GM21528 (cell line): ENCODE results near the gene ADAP2.
"Not testable (repeated sequence)": the region's sequence is repeated elsewhere in the genome, so short reads cannot be mapped to it uniquely, and the experiment has no call there.

Experiments used
- ATAC-seq: cut with Tn5 transposase; IDR thresholded peaks from one replicate; pipeline ENCODE4 v1.9.1; 2021; ENCODE audit warnings: mild to moderate bottlenecking, moderate library complexity; ENCODE audit not compliant: unreplicated experiment, low FRiP score

ADAP2 gene

GRCh38 chr17:30929081-30929633 lies 7.4 kb downstream of the ADAP2 start:
- no peak for ATAC-seq

- ATAC-seq, result not testable (repeated sequence)
Measured at GRCh38 chr17:30929861-30930260, 8.1 kb downstream of the ADAP2 start.

GRCh38 chr17:30930495-30930894 lies 8.8 kb downstream of the ADAP2 start:
- ATAC-seq, result no peak

- not testable (repeated sequence) for ATAC-seq
Measured at GRCh38 chr17:30931582-30931981, 9.8 kb downstream of the ADAP2 start.

- no peak for ATAC-seq
Measured at GRCh38 chr17:30933966-30934365, 12.2 kb downstream of the ADAP2 start.

GRCh38 chr17:30939051-30939689 lies 17.4 kb downstream of the ADAP2 start:
- no peak for ATAC-seq

GRCh38 chr17:30942308-30943079 lies 20.7 kb downstream of the ADAP2 start:
- no peak for ATAC-seq

- ATAC-seq, result no peak
Measured at GRCh38 chr17:30947796-30948195, 26.1 kb downstream of the ADAP2 start.

- ATAC-seq, result no peak
Measured at GRCh38 chr17:30950189-30950588, 28.4 kb downstream of the ADAP2 start.

- no peak for ATAC-seq
Measured at GRCh38 chr17:30950669-30951399, 29.1 kb downstream of the ADAP2 start.

- no peak for ATAC-seq
Measured at GRCh38 chr17:30952638-30953393, 31.1 kb downstream of the ADAP2 start.

GRCh38 chr17:30954046-30954830 lies 32.5 kb downstream of the ADAP2 start:
- ATAC-seq, result no peak

GRCh38 chr17:30956764-30957374 lies 35.1 kb downstream of the ADAP2 start:
- ATAC-seq, result no peak

GRCh38 chr17:30957741-30958140 lies 36.0 kb downstream of the ADAP2 start:
- ATAC-seq, result no peak

GRCh38 chr17:30958187-30958586 lies 36.4 kb downstream of the ADAP2 start:
- no peak for ATAC-seq

- ATAC-seq, result no peak
Measured at GRCh38 chr17:30961209-30962188, 39.8 kb downstream of the ADAP2 start.

GRCh38 chr17:30964312-30964711 lies 42.6 kb downstream of the ADAP2 start:
- ATAC-seq, result not testable (repeated sequence)

- ATAC-seq, result no peak
Measured at GRCh38 chr17:30964876-30965275, 43.1 kb downstream of the ADAP2 start.
